ENCODE measurements around the gene CLDN9. TPM values are rescaled to one million over a fixed set of nuclear protein-coding genes. Genes with fewer than 3 reads are reported as not detected.
A peak's percentile ranks its signal among the peaks of the same experiment; 100 is the strongest.

The CLDN9 gene
- total RNA-seq, 1 donor from 2014 or later = 0.48 TPM

DNA sequence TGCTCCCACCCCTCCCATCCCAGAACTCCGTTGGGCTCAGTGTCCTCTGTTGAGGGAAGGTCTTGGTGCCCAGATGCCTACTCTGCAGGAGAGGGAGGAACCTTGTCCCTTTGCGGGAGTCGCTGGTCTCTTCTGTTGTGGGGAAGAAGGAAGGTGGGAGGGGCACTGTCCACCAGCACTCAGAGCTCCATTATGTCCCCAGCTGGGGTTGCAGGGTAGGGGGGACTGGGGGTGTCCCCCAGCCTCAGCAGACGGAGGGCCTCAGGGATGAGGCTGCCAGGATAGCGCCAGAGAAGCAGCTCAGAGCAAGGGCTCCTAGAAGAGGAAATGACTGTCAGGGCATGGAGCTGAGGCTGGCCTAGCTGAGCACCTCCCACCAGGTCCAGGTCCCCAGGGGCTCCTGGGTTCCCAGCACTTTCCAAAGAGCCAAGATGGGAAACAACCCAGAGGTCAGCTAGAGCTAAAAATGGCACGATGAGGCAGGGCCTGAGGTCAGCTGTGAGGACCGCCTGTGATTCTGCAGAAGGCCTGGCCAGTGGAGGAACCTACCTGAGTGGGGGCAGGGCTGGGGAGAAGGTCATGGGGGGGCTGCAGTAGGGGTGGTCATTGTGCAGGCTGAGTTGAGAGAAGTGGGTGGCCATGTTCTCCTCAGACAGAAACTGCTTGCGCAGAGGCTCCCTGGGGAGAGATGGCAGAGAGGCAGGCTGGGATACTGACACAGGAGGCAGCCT lies 10.1 kb downstream of the CLDN9 start:
- H3K36me3 Mint-ChIP-seq (ENCODE audit: low read depth, unreplicated experiment) = peaks cover 6% of the 10 kb centered on the region
- H3K27ac Mint-ChIP-seq (ENCODE audit: unreplicated experiment) = peak overlapping the region; percentile 100
- Histone ChIP-seq H3K27ac (ENCODE audit: low read depth, low read length) (peak overlapping the region; percentile 100), H3K4me1 (ENCODE audit: insufficient read depth, low read length) (peaks cover 28% of the 10 kb centered on the region), H3K4me2 (ENCODE audit: low read length) (peak overlapping the region; percentile 88), H3K79me2 (ENCODE audit: insufficient read depth, low read length) (peaks cover 5% of the 10 kb centered on the region), H2AFZ (ENCODE audit: low read depth, low read length) (no peak overlapping the region), H4K20me1 (ENCODE audit: insufficient read depth, low read length) (peaks cover 25% of the 10 kb centered on the region), H3K27me3 (ENCODE audit: insufficient read depth, low read length) (no peaks in the 10 kb centered on the region), H3K9me3 (ENCODE audit: insufficient read depth, low read depth, low read length) (no peaks in the 10 kb centered on the region), H3K36me3 (ENCODE audit: insufficient read depth, low read length) (no peaks in the 10 kb centered on the region), H3K4me3 (ENCODE audit: insufficient read depth, low read depth, low read length) (peak overlapping the region; percentile 63), H3K9ac (ENCODE audit: low read length) (peak overlapping the region; percentile 99)
- H3K9me3 Mint-ChIP-seq (ENCODE audit: unreplicated experiment) = no peaks in the 10 kb centered on the region
- no peak for DNase-seq (ENCODE audit: low read depth)
- peak overlapping the region; percentile 93 for H3K4me3 Mint-ChIP-seq (ENCODE audit: unreplicated experiment)
- no peak for TF ChIP-seq CTCF (IDR thresholded peaks at IDR 0.05; ENCODE audit: insufficient read depth, low read depth, low read length)
- no peak for TF ChIP-seq EZH2 (IDR thresholded peaks at IDR 0.05; ENCODE audit: insufficient read depth, low read length)
- FAIRE-seq = no peak
- H3K4me1 Mint-ChIP-seq (ENCODE audit: low read depth, unreplicated experiment) = peaks cover 10% of the 10 kb centered on the region
- H3K27me3 Mint-ChIP-seq (ENCODE audit: low read depth, unreplicated experiment) = no peaks in the 10 kb centered on the region

DNA sequence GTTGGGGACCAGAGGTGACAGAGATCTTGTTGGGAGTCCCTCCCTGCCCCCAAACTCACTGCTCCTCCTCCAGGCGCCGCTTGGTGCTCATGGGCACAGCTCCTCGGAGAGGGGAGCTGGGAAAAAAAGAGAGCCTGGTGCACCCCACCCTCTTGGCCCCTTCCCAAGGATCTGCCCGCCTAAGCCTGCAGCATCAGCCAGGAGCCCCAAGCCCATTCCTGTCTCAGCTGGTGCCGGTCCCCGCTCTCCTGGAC lies 10.6 kb downstream of the CLDN9 start:
- H3K36me3 Mint-ChIP-seq (ENCODE audit: low read depth, unreplicated experiment) = peaks cover 6% of the 10 kb centered on the region
- H2AFZ ChIP-seq (ENCODE audit: low read depth, low read length) = no peak overlapping the region
- peaks cover 23% of the 10 kb centered on the region for H3K4me1 ChIP-seq (ENCODE audit: insufficient read depth, low read length)
- no peaks in the 10 kb centered on the region for H3K27me3 ChIP-seq (ENCODE audit: insufficient read depth, low read length)
- TF ChIP-seq CTCF (IDR thresholded peaks at IDR 0.05; ENCODE audit: insufficient read depth, low read depth, low read length) (no peak), EZH2 (IDR thresholded peaks at IDR 0.05; ENCODE audit: insufficient read depth, low read length) (no peak)
- DNase-seq (ENCODE audit: low read depth) = no peak
- H3K27ac Mint-ChIP-seq (ENCODE audit: unreplicated experiment) = peak overlapping the region; percentile 100
- H3K9ac ChIP-seq (ENCODE audit: low read length) = peak overlapping the region; percentile 99
- peak overlapping the region; percentile 63 for H3K4me3 ChIP-seq (ENCODE audit: insufficient read depth, low read depth, low read length)
- H3K4me2 ChIP-seq (ENCODE audit: low read length) = peak overlapping the region; percentile 88
- no peaks in the 10 kb centered on the region for H3K36me3 ChIP-seq (ENCODE audit: insufficient read depth, low read length)
- no peak for FAIRE-seq
- no peaks in the 10 kb centered on the region for H3K9me3 ChIP-seq (ENCODE audit: insufficient read depth, low read depth, low read length)
- H3K79me2 ChIP-seq (ENCODE audit: insufficient read depth, low read length) = peaks cover 5% of the 10 kb centered on the region
- H3K9me3 Mint-ChIP-seq (ENCODE audit: unreplicated experiment) = no peaks in the 10 kb centered on the region
- H3K4me1 Mint-ChIP-seq (ENCODE audit: low read depth, unreplicated experiment) = peaks cover 10% of the 10 kb centered on the region
- no peaks in the 10 kb centered on the region for H3K27me3 Mint-ChIP-seq (ENCODE audit: low read depth, unreplicated experiment)
- H3K27ac ChIP-seq (ENCODE audit: low read depth, low read length) = peak overlapping the region; percentile 100
- H4K20me1 ChIP-seq (ENCODE audit: insufficient read depth, low read length) = peaks cover 26% of the 10 kb centered on the region
- peak overlapping the region; percentile 93 for H3K4me3 Mint-ChIP-seq (ENCODE audit: unreplicated experiment)

Measured in astrocyte (in vitro differentiated cells and primary cell).